ENCODE measurements around the gene NDUFS6. TPM values are rescaled to one million over a fixed set of nuclear protein-coding genes. Genes with fewer than 3 reads are reported as not detected.

The NDUFS6 gene
- total and polyA plus RNA-seq, 3 donors from 2014 or later = 54.9 to 59.3 (median 58.7) TPM

GRCh38 chr5:1801967-1802295 lies 724 bp downstream of the NDUFS6 start:
- peak overlapping the region in 1 of 2 donors; percentile 73 for H3K27ac ChIP-seq
- no peaks in the 10 kb centered on the region for H3K9me3 ChIP-seq
- TF ChIP-seq, protein P1, sequence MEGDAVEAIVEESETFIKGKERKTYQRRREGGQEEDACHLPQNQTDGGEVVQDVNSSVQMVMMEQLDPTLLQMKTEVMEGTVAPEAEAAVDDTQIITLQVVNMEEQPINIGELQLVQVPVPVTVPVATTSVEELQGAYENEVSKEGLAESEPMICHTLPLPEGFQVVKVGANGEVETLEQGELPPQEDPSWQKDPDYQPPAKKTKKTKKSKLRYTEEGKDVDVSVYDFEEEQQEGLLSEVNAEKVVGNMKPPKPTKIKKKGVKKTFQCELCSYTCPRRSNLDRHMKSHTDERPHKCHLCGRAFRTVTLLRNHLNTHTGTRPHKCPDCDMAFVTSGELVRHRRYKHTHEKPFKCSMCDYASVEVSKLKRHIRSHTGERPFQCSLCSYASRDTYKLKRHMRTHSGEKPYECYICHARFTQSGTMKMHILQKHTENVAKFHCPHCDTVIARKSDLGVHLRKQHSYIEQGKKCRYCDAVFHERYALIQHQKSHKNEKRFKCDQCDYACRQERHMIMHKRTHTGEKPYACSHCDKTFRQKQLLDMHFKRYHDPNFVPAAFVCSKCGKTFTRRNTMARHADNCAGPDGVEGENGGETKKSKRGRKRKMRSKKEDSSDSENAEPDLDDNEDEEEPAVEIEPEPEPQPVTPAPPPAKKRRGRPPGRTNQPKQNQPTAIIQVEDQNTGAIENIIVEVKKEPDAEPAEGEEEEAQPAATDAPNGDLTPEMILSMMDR (IDR thresholded peaks at IDR 0.05) = no peak
- no peak for TF ChIP-seq POLR2A (IDR thresholded peaks at IDR 0.05)
- H3K36me3 ChIP-seq (ENCODE audit: low read depth, missing control alignments) = no peaks in the 10 kb centered on the region
- H3K4me1 ChIP-seq = peaks cover 12% of the 10 kb centered on the region
- H3K4me3 ChIP-seq = peak overlapping the region; percentile 69 to 92
- DNase-seq = peak; percentile 34
- WGBS, 2 donors = 12 to 14% methylated on average over 7 of the region's 7 CpGs
- intact Hi-C loops (cut with DNase I; ENCODE audit: low total_unique reads) = no loop called here
- no peaks in the 10 kb centered on the region for H3K27me3 ChIP-seq

- H3K36me3 ChIP-seq (ENCODE audit: low read depth, missing control alignments) = no peaks in the 10 kb centered on the region
- DNase-seq = no peak
- 96 to 100% methylated on average over 1 of the region's 1 CpG for WGBS, 2 donors
- TF ChIP-seq, protein P1 (IDR thresholded peaks at IDR 0.05) = no peak
- no peak for TF ChIP-seq POLR2A (IDR thresholded peaks at IDR 0.05)
- H3K4me1 ChIP-seq = peaks cover 12% of the 10 kb centered on the region
- no peak overlapping the region for H3K27ac ChIP-seq
- H3K27me3 ChIP-seq = no peaks in the 10 kb centered on the region
- H3K4me3 ChIP-seq = no peak overlapping the region
- H3K9me3 ChIP-seq = no peaks in the 10 kb centered on the region
- intact Hi-C loops (cut with DNase I; ENCODE audit: low total_unique reads) = no loop called here
Measured at GRCh38 chr5:1803192-1803591, 2.0 kb downstream of the NDUFS6 start.

GRCh38 chr5:1804001-1804690 lies 2.9 kb downstream of the NDUFS6 start:
- no peaks in the 10 kb centered on the region for H3K9me3 ChIP-seq
- DNase-seq = no peak
- no peak overlapping the region for H3K4me3 ChIP-seq
- TF ChIP-seq, protein P1 (IDR thresholded peaks at IDR 0.05) = no peak
- no peak for TF ChIP-seq POLR2A (IDR thresholded peaks at IDR 0.05)
- H3K27me3 ChIP-seq = no peaks in the 10 kb centered on the region
- H3K4me1 ChIP-seq = peaks cover 6% of the 10 kb centered on the region
- intact Hi-C loops (cut with DNase I; ENCODE audit: low total_unique reads) = no loop called here
- WGBS, 2 donors = 82 to 84% methylated on average over 14 to 15 of the region's 15 CpGs
- no peak overlapping the region for H3K27ac ChIP-seq
- no peaks in the 10 kb centered on the region for H3K36me3 ChIP-seq (ENCODE audit: low read depth, missing control alignments)

GRCh38 chr5:1805326-1805725 lies 4.1 kb downstream of the NDUFS6 start:
- no peak for DNase-seq
- Histone ChIP-seq H3K27me3 (no peaks in the 10 kb centered on the region), H3K4me1 (peaks cover 6% of the 10 kb centered on the region), H3K36me3 (ENCODE audit: low read depth, missing control alignments) (no peaks in the 10 kb centered on the region), H3K9me3 (no peaks in the 10 kb centered on the region), H3K4me3 (no peak overlapping the region), H3K27ac (no peak overlapping the region)
- TF ChIP-seq, protein P1 (IDR thresholded peaks at IDR 0.05) = no peak
- no peak for TF ChIP-seq POLR2A (IDR thresholded peaks at IDR 0.05)
- 81 to 84% methylated on average over 4 of the region's 4 CpGs for WGBS, 2 donors
- intact Hi-C loops (cut with DNase I; ENCODE audit: low total_unique reads) = no loop called here

DNA sequence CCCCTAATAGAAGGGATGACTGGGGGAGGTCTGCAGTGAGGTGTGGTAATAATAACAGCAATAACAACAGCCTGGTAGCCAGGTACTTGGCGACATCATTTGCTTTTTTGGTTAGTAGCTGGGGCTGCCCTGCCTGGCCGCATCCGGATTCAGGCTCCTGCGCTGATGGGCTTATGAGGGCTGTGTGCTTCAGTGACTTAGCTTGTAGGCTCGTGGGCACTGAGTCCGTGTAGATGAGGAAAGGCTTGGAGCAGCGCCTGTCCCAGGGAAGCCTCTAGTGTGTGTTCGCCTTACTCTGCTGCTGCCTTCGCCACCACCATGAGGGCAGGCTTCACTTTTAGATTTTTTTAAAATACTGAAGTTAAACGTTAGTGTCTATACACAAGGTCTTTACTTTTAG lies 4.5 kb downstream of the NDUFS6 start:
- WGBS, 2 donors = 93 to 99% methylated on average over 10 of the region's 10 CpGs
- DNase-seq = no peak
- Histone ChIP-seq H3K9me3 (no peaks in the 10 kb centered on the region), H3K36me3 (ENCODE audit: low read depth, missing control alignments) (no peaks in the 10 kb centered on the region), H3K27me3 (no peaks in the 10 kb centered on the region), H3K4me1 (peaks cover 6% of the 10 kb centered on the region), H3K27ac (no peak overlapping the region), H3K4me3 (no peak overlapping the region)
- intact Hi-C loops (cut with DNase I; ENCODE audit: low total_unique reads) = no loop called here
- TF ChIP-seq POLR2A (IDR thresholded peaks at IDR 0.05) = no peak
- TF ChIP-seq, protein P1 (IDR thresholded peaks at IDR 0.05) = no peak

All from testis (tissue), 3 donors.